ENCODE measurements around the gene LDLRAP1. TPM values are rescaled to one million over a fixed set of nuclear protein-coding genes. Genes with fewer than 3 reads are reported as not detected.

The LDLRAP1 gene
- total and polyA plus RNA-seq, 7 donors = 9.1 to 35.8 (median 17.4) TPM

- no peaks in the 10 kb centered on the region for H3K36me3 ChIP-seq
- no peak for DNase-seq
- intact Hi-C loops (cut with DNase I) = no loop called here
- TF ChIP-seq EP300 (IDR thresholded peaks at IDR 0.05) (no peak), CTCF (IDR thresholded peaks at IDR 0.05) (no peak), POLR2AphosphoS5 (IDR thresholded peaks at IDR 0.05) (no peak), POLR2A (IDR thresholded peaks at IDR 0.05) (no peak)
- no peak overlapping the region for H3K4me3 ChIP-seq
- WGBS, 2 donors = 90 to 95% methylated on average over 5 of the region's 5 CpGs
- H3K4me1 ChIP-seq = peaks cover 0 to 29% (median 18%) of the 10 kb centered on the region in 4 donors
- H3K9me3 ChIP-seq = no peaks in the 10 kb centered on the region
- H3K27ac ChIP-seq = no peak overlapping the region
- H3K27me3 ChIP-seq = no peaks in the 10 kb centered on the region
Observed at GRCh38 chr1:25607123-25607522, 63.7 kb downstream of the LDLRAP1 start.

- peaks cover 0 to 29% (median 18%) of the 10 kb centered on the region in 4 donors for H3K4me1 ChIP-seq
- H3K36me3 ChIP-seq = no peaks in the 10 kb centered on the region
- TF ChIP-seq CTCF (IDR thresholded peaks at IDR 0.05) (peak; percentile 81 to 91 (median 82)), POLR2AphosphoS5 (IDR thresholded peaks at IDR 0.05) (no peak)
- H3K27ac ChIP-seq = peak overlapping the region in 1 of 4 donors; percentile 71
- peak; percentile 93 for DNase-seq
- WGBS, 2 donors = 11 to 21% methylated on average over 15 of the region's 15 CpGs
- intact Hi-C loops (cut with DNase I) = loop anchor here (2.0 kb wide), 1 partner anchor 136 kb away; no protein-coding TSS in a partner anchor
- H3K9me3 ChIP-seq = no peaks in the 10 kb centered on the region
- H3K4me3 ChIP-seq = no peak overlapping the region
- H3K27me3 ChIP-seq = no peaks in the 10 kb centered on the region
Observed at GRCh38 chr1:25608488-25609178, 65.2 kb downstream of the LDLRAP1 start.

- peak overlapping the region in 3 of 4 donors; percentile 52 to 71 (median 57) for H3K27ac ChIP-seq
Observed at GRCh38 chr1:25609921-25610320, 66.5 kb downstream of the LDLRAP1 start.

GRCh38 chr1:25610822-25611630 is 67.6 kb downstream of the LDLRAP1 start:
- Histone ChIP-seq H3K36me3 (no peaks in the 10 kb centered on the region), H3K9me3 (no peaks in the 10 kb centered on the region), H3K27ac (peak overlapping the region in 1 of 4 donors; percentile 57), H3K4me3 (no peak overlapping the region), H3K4me1 (peaks cover 0 to 40% (median 29%) of the 10 kb centered on the region in 4 donors), H3K27me3 (no peaks in the 10 kb centered on the region)
- 20 to 59% methylated on average over 8 of the region's 8 CpGs for WGBS, 2 donors
- intact Hi-C loops (cut with DNase I) = loop anchor here (1.0 kb wide), 1 partner anchor 185 kb away; no protein-coding TSS in a partner anchor
- TF ChIP-seq CTCF (IDR thresholded peaks at IDR 0.05) (no peak), POLR2AphosphoS5 (IDR thresholded peaks at IDR 0.05) (no peak), EP300 (IDR thresholded peaks at IDR 0.05) (no peak), POLR2A (IDR thresholded peaks at IDR 0.05) (no peak)
- no peak for DNase-seq

More at GRCh38 chr1:25609921-25610320, 66.5 kb downstream of the LDLRAP1 start:
- intact Hi-C loops (cut with DNase I) = loop anchor here (1.0 to 2.0 kb wide), 2 partner anchors 135 to 186 kb away; no protein-coding TSS in a partner anchor
- no peak for DNase-seq
- no peaks in the 10 kb centered on the region for H3K36me3 ChIP-seq
- WGBS, 2 donors = 59 to 66% methylated on average over 6 of the region's 6 CpGs
- no peaks in the 10 kb centered on the region for H3K9me3 ChIP-seq
- H3K4me1 ChIP-seq = peaks cover 0 to 29% (median 19%) of the 10 kb centered on the region in 4 donors
- TF ChIP-seq POLR2A (IDR thresholded peaks at IDR 0.05) = no peak
- TF ChIP-seq POLR2AphosphoS5 (IDR thresholded peaks at IDR 0.05) = no peak
- no peak for TF ChIP-seq CTCF (IDR thresholded peaks at IDR 0.05)
- no peak for TF ChIP-seq EP300 (IDR thresholded peaks at IDR 0.05)
- no peaks in the 10 kb centered on the region for H3K27me3 ChIP-seq
- no peak overlapping the region for H3K4me3 ChIP-seq

Measured in sigmoid colon (tissue), 7 donors.